KMS-11 (cell line): ENCODE measurements around the gene FALEC.

Source experiments
- H2AFZ ChIP-seq: fragments of 200-600 bp; sonication (generic); 2 replicates; pipeline ENCODE4 v1.6.1; 2016; ENCODE audit warnings: antibody characterized with exemption, mixed run types, low read depth
- H3K27ac ChIP-seq: fragments of 200-600 bp; sonication (generic); 2 replicates; pipeline ENCODE4 v1.6.1; 2016; ENCODE audit warnings: mild to moderate bottlenecking, mixed run types
- H3K27me3 ChIP-seq: fragments of 200-600 bp; sonication (generic); 2 replicates; pipeline ENCODE4 v1.6.1; 2017; ENCODE audit warnings: mild to moderate bottlenecking, low read depth, mixed run types, moderate library complexity; ENCODE audit not compliant: insufficient read depth
- H3K36me3 ChIP-seq: fragments of 200-600 bp; sonication (generic); 2 replicates; pipeline ENCODE4 v1.6.1; 2017; ENCODE audit warnings: mild to moderate bottlenecking, mixed run types; ENCODE audit not compliant: insufficient read depth
- H3K4me1 ChIP-seq: fragments of 200-600 bp; sonication (generic); 2 replicates; pipeline ENCODE4 v1.6.1; 2016; ENCODE audit warnings: mild to moderate bottlenecking, low read depth, mixed run types; ENCODE audit not compliant: poor library complexity, severe bottlenecking
- H3K4me2 ChIP-seq: fragments of 200-600 bp; sonication (generic); 2 replicates; pipeline ENCODE4 v1.7.0; 2016; ENCODE audit warnings: mild to moderate bottlenecking, mixed run types
- H3K4me3 ChIP-seq: fragments of 200-600 bp; sonication (generic); IDR thresholded peaks from 2 replicates; pipeline ENCODE4 v1.6.1; 2017; ENCODE audit warnings: low read depth, low read length, mixed read lengths; ENCODE audit not compliant: insufficient read depth
- H3K79me2 ChIP-seq: fragments of 200-600 bp; sonication (generic); 2 replicates; pipeline ENCODE4 v1.6.1; 2016; ENCODE audit warnings: low read depth, mixed run types; ENCODE audit not compliant: insufficient read depth
- H3K9ac ChIP-seq: fragments of 200-600 bp; sonication (generic); 2 replicates; pipeline ENCODE4 v1.6.1; 2016; ENCODE audit warnings: mild to moderate bottlenecking, mixed run types
- H4K20me1 ChIP-seq: fragments of 200-600 bp; sonication (generic); 2 replicates; pipeline ENCODE4 v1.6.1; 2016; ENCODE audit warnings: mild to moderate bottlenecking, mixed run types; ENCODE audit not compliant: insufficient read depth
- TF ChIP-seq, protein P1 (sequence below): fragments of 200-600 bp; sonication (generic); conservative IDR thresholded peaks from 2 replicates; pipeline ENCODE4 v1.6.1; 2017; ENCODE audit warnings: low read depth, mild to moderate bottlenecking, antibody characterized with exemption, low read length, moderate library complexity, mixed read lengths

FALEC gene

DNA sequence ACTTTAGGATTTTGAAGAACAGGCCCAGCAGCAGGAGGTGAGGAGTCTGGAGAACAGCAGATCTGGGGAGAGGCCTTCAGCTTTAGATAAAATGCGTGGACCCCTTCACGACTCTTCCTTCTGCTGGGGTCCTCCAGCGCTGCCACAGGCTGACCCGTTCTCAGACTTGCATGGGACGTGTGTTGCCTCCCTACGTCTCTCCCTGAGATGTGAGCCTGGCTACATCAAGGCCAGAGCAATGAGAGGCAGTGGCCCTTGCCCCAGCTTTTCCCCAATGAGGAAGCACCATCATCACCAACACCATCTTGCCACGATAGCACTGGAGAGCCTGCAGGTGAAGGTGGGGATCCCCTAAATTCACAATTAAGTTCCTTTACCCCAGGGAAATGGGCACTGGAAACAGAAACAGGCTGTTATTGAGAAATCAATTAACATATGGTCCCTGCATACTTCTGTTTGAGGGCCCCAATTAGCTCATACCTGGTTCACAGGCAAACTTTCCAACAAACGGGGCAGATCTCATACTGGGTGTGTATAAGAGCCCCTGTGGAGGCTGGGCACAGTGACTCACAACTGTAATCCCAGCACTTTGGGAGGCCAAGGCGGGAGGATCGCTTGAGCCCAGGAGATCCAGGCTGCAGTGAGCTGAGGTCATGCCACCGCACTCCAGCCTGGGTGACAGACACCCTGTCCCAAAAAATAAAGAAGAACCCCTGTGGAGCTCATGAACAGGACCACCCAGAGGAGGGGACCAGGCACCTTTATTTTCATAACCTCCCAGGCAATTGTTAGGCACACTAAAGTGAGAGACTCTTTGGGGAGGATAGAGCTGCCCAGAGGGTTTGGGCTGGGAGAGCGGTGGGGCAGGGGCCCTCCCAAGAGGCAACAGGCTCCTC, 21.5 kb downstream of the FALEC start:
- Histone ChIP-seq H3K4me1 (peaks cover 5% of the 10 kb centered on the region), H3K4me2 (no peak overlapping the region), H3K79me2 (no peaks in the 10 kb centered on the region), H3K27me3 (no peaks in the 10 kb centered on the region), H3K36me3 (no peaks in the 10 kb centered on the region), H2AFZ (no peak overlapping the region), H4K20me1 (no peaks in the 10 kb centered on the region), H3K4me3 (no peak overlapping the region), H3K9ac (no peak overlapping the region), H3K27ac (no peak overlapping the region)
- TF ChIP-seq, protein P1, sequence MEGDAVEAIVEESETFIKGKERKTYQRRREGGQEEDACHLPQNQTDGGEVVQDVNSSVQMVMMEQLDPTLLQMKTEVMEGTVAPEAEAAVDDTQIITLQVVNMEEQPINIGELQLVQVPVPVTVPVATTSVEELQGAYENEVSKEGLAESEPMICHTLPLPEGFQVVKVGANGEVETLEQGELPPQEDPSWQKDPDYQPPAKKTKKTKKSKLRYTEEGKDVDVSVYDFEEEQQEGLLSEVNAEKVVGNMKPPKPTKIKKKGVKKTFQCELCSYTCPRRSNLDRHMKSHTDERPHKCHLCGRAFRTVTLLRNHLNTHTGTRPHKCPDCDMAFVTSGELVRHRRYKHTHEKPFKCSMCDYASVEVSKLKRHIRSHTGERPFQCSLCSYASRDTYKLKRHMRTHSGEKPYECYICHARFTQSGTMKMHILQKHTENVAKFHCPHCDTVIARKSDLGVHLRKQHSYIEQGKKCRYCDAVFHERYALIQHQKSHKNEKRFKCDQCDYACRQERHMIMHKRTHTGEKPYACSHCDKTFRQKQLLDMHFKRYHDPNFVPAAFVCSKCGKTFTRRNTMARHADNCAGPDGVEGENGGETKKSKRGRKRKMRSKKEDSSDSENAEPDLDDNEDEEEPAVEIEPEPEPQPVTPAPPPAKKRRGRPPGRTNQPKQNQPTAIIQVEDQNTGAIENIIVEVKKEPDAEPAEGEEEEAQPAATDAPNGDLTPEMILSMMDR: no peak

DNA sequence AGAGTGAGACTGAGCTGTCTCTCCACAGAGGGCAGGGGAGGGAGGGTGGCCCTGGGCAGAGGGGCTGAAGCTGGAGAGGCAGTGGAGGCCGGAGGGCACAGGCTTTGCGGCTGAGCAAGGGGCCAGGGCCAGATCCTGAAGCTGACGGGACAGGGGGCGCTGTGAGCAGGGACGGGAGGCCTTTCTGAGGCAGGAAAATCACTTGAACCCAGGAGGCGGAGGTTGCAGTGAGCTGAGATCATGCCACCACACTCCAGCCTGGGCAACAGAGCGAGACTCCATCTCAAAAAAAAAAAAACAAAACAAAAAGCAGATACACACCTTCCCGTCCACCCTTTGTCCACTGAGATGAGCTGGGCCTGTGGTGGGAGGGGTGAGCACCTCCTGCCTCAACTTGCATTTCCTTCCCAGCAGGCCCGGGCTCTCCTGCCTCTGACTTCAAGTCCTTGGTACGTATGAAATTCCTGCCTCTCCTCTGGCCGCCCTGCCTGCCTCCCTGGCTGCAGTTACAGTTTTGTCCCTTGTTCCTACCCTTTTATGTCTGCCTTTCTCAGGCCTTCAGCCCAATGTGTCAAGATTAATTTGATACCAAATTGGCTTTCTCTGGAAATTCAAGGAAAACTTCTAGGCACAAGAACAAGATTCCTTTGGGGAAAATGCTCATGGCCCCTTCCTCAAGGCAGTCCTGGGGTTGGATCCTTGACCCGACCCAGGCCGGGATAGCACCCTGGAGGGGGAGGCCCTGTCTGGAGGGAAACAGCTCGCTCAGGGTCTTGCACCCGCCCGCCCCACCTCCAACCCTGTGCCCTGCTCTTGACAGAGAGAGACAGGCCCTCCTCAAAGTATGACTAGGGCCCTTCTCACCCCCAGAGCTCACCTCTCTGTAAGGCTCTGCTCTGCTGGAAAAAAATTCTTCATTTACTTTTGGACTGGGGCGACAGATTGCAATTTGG, 22.5 kb downstream of the FALEC start:
- TF ChIP-seq, protein P1: no peak
- no peaks in the 10 kb centered on the region for H3K27me3 ChIP-seq
- H4K20me1 ChIP-seq: no peaks in the 10 kb centered on the region
- H3K4me3 ChIP-seq: no peak overlapping the region
- peaks cover under 1% of the 10 kb centered on the region for H3K4me1 ChIP-seq
- no peak overlapping the region for H3K27ac ChIP-seq
- no peaks in the 10 kb centered on the region for H3K79me2 ChIP-seq
- no peak overlapping the region for H2AFZ ChIP-seq
- H3K4me2 ChIP-seq: no peak overlapping the region
- H3K36me3 ChIP-seq: no peaks in the 10 kb centered on the region
- no peak overlapping the region for H3K9ac ChIP-seq

DNA sequence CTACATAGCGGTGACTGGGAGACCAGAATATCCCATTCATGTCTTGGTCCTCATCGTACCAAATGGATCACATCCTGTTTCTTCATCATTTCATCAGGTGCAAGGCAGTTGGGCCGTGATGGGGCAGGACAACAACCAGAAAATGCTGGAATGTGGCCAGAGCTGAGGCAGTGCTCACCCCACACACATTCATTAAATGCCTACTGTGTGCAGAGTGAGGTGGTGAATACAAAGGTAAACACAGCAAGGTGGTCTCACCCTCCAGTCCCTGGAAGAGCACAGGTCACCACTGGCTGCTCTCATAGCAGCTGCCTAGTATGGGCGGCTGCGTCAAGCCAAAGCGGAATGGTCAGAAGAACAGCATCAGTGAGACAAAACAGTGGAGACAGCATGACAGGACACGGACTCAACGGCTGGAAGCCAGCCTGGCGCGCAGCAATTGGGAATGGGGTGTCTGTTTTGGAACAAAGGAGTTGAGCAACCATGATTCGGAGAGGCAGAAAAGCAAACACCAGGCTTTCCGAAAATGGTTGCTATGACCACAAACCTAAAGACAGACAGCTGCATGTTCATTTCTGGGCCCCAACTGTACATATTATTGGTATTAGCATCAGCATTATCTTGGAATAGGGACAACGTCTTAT, 28.1 kb downstream of the FALEC start:
- Histone ChIP-seq H3K4me3 (no peak overlapping the region), H3K79me2 (no peaks in the 10 kb centered on the region), H3K27ac (no peak overlapping the region), H3K4me2 (no peak overlapping the region), H2AFZ (no peak overlapping the region), H3K9ac (no peak overlapping the region), H3K27me3 (no peaks in the 10 kb centered on the region; the same call in 1 of the 2 replicates), H3K4me1 (peaks cover 11% of the 10 kb centered on the region), H4K20me1 (no peaks in the 10 kb centered on the region), H3K36me3 (no peaks in the 10 kb centered on the region)
- TF ChIP-seq, protein P1: no peak

DNA sequence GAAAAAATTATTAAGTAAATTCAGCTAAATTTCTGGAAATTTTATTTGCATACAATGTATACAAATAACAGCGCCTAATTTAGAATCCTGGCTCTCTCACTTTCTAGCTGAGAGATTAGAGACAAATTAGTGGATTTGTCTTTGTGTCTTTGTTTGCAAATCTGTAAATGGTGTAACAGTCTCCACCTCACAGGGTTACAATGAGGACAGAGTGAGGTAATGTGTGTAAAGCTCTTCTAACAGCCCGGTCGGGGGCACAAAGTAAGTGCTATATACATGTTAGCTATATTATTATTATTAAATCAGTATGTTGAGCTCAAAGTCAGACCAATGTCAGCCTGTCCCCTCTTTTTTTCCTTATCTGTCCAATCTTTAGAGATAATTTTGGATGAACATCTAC, 28.7 kb downstream of the FALEC start:
- peaks cover 12% of the 10 kb centered on the region for H3K4me1 ChIP-seq
- H3K27ac ChIP-seq: no peak overlapping the region
- TF ChIP-seq, protein P1: no peak
- H3K4me2 ChIP-seq: no peak overlapping the region
- H3K9ac ChIP-seq: no peak overlapping the region
- H3K27me3 ChIP-seq: no peaks in the 10 kb centered on the region; the same call in 1 of the 2 replicates
- no peak overlapping the region for H3K4me3 ChIP-seq
- H3K79me2 ChIP-seq: no peaks in the 10 kb centered on the region
- no peaks in the 10 kb centered on the region for H4K20me1 ChIP-seq
- no peaks in the 10 kb centered on the region for H3K36me3 ChIP-seq
- H2AFZ ChIP-seq: no peak overlapping the region
